ENCODE data around the gene ZNF740. TPM values are rescaled to one million over a fixed set of nuclear protein-coding genes. Genes with fewer than 3 reads are reported as not detected.

ZNF740 gene
- total RNA-seq, 1 experiment from 2014 or later, result 41.2 TPM

DNA sequence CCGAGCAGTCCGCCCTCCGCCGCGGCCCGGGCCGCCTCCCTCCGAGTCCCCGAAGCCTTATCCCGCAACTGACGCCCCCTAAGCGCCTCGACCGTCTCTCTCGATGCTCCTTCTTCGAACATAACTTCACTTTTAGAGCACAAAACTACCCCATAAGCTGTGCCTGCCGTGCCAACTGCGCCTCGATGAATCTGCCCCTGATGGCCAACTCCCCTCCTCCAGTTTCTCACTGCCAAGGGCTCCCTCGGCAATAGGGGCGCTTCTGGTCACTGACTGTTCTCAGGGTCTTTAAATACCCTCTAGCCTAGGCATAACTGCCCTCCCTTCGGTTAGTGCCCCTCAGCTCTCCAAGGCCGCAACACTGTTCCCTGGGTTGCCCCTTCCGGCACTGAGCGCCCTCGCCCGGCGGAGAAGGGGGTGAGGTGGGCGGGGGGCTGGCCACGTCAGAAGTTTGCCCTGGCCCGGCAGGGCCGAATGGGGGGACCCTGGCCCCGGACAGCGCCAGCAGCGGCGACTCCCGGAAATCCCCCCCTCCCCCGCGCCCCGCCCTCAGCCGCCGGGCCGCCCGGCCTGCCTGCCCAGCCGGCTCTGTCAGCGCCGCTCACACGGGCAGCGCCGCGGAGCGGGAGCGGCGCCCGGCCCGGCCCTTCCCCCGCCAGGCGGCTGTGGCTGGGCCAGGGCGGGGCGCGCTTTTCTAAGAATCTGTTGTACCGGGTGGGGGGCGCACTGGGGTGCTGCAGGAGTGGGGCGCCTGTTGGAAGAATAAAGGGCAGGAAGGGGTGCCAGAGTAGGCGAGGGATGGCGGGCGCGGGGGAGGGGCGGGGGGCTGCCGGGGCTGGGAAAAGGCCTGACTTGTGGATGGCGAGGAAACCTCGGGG lies 40.9 kb downstream of the ZNF740 start:
- no peak overlapping the region for H2AFZ ChIP-seq (ENCODE audit: low read length)
- H2AK5ac ChIP-seq (ENCODE audit: insufficient read length, low read length), result no peak overlapping the region
- no peak overlapping the region for H3K56ac ChIP-seq (ENCODE audit: insufficient read length, low read depth, low read length)
- H3K14ac ChIP-seq (ENCODE audit: insufficient read depth, low read length), result no peak overlapping the region
- no peak overlapping the region for H2BK120ac ChIP-seq (ENCODE audit: low read depth, low read length, poor library complexity, severe bottlenecking)
- no peaks in the 10 kb centered on the region; a peak in 1 of 5 replicates for H3K9me3 Mint-ChIP-seq
- H2BK5ac ChIP-seq (ENCODE audit: insufficient read length, low read length), result no peak overlapping the region
- H3K79me1 ChIP-seq (ENCODE audit: insufficient read depth, low read depth, low read length, poor library complexity, severe bottlenecking), result no peaks in the 10 kb centered on the region
- H3K23me2 ChIP-seq (ENCODE audit: insufficient read length, low read depth, low read length, poor library complexity, severe bottlenecking), result peaks cover 22% of the 10 kb centered on the region
- H3K9ac ChIP-seq (ENCODE audit: extremely low read depth, insufficient read length, low read length), result no peak overlapping the region
- H3K27ac Mint-ChIP-seq, result peak overlapping the region; percentile 83 to 99 (median 93)
- peak overlapping the region; percentile 86 to 94 for H3K4me3 Mint-ChIP-seq
- TF ChIP-seq, protein P1, sequence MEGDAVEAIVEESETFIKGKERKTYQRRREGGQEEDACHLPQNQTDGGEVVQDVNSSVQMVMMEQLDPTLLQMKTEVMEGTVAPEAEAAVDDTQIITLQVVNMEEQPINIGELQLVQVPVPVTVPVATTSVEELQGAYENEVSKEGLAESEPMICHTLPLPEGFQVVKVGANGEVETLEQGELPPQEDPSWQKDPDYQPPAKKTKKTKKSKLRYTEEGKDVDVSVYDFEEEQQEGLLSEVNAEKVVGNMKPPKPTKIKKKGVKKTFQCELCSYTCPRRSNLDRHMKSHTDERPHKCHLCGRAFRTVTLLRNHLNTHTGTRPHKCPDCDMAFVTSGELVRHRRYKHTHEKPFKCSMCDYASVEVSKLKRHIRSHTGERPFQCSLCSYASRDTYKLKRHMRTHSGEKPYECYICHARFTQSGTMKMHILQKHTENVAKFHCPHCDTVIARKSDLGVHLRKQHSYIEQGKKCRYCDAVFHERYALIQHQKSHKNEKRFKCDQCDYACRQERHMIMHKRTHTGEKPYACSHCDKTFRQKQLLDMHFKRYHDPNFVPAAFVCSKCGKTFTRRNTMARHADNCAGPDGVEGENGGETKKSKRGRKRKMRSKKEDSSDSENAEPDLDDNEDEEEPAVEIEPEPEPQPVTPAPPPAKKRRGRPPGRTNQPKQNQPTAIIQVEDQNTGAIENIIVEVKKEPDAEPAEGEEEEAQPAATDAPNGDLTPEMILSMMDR (conservative IDR thresholded peaks at IDR 0.05), result peak; percentile 43; the same call in 1 of the 3 replicates
- no CpG with 5 or more reads among the region's 72 CpGs for WGBS (ENCODE audit: extremely low coverage, insufficient read length, low lambda C conversion rate)
- no peak overlapping the region for H2BK15ac ChIP-seq (ENCODE audit: low read depth, low read length)
- H2BK20ac ChIP-seq (ENCODE audit: low read depth, low read length, poor library complexity, severe bottlenecking), result no peak overlapping the region
- H4K8ac ChIP-seq (replicated peaks; ENCODE audit: insufficient read length, low read depth, low read length), result no peak overlapping the region
- H4K91ac ChIP-seq (ENCODE audit: insufficient read length, low read depth, low read length), result no peak overlapping the region
- no peak overlapping the region for H3K18ac ChIP-seq (ENCODE audit: insufficient read length, low read depth, low read length)
- H3K79me2 ChIP-seq (ENCODE audit: insufficient read depth, low read length), result peaks cover 4% of the 10 kb centered on the region; the same call in 1 of the 2 replicates
- no peak overlapping the region for H2BK12ac ChIP-seq (ENCODE audit: insufficient read length, low read depth, low read length)
- H3K4me1 Mint-ChIP-seq, result peaks cover 72 to 73% of the 10 kb centered on the region in 2 experiments
- H3T11ph ChIP-seq (ENCODE audit: low read length), result no peak overlapping the region
- peak overlapping the region; percentile 99 for H3K4me2 ChIP-seq (ENCODE audit: insufficient read depth, insufficient read length, low read length)
- H4K20me1 ChIP-seq (ENCODE audit: control insufficient read depth, insufficient read depth, insufficient read length), result no peaks in the 10 kb centered on the region
- no peak overlapping the region for H3K4ac ChIP-seq (ENCODE audit: low read depth, low read length)
- no peak overlapping the region for H4K5ac ChIP-seq (ENCODE audit: insufficient read length, low read depth, low read length)
- peaks cover 0 to 4% (median 3%) of the 10 kb centered on the region in 3 experiments; a peak in 1 of 7 replicates for H3K36me3 Mint-ChIP-seq (ENCODE audit: insufficient read depth in 1 of 3, low read depth in 3 of 3)
- H3K27ac ChIP-seq (ENCODE audit: insufficient read length, low read depth, low read length), result no peak overlapping the region
- peak; percentile 93 for DNase-seq
- peaks cover 17% of the 10 kb centered on the region for H3K27me3 Mint-ChIP-seq (ENCODE audit: low read depth)
- peaks cover 3% of the 10 kb centered on the region; the same call in 1 of the 2 replicates for H3K27me3 ChIP-seq (ENCODE audit: insufficient read depth, low read length)
- no peak overlapping the region for H3K23ac ChIP-seq (ENCODE audit: insufficient read length, low read depth, low read length)
- H3K9me3 ChIP-seq (ENCODE audit: control insufficient read depth, low read depth, low read length), result no peaks in the 10 kb centered on the region
- peaks cover 30% of the 10 kb centered on the region; the same call in 1 of the 2 replicates for H3K4me1 ChIP-seq (ENCODE audit: insufficient read depth, low read length)
